ENCODE measurements around the gene DNAJB5.

DNAJB5 gene

GRCh38 chr9:34985311-34985899 is 4.1 kb upstream of the DNAJB5 start:
- peak; percentile 48 for DNase-seq

- peak; percentile 52 for DNase-seq
These were observed 3.0 kb upstream of the DNAJB5 start for GRCh38 chr9:34986540-34987047.

- no peak for DNase-seq
These were observed 2.2 kb upstream of the DNAJB5 start for GRCh38 chr9:34987160-34987901.

GRCh38 chr9:34988218-34989002 is 1.1 kb upstream of the DNAJB5 start:
- DNase-seq = peak; percentile 43

- peak; percentile 83 for DNase-seq
These were observed 546 bp downstream of the DNAJB5 start for GRCh38 chr9:34989946-34990635.

- DNase-seq = no peak
These were observed 1.5 kb downstream of the DNAJB5 start for GRCh38 chr9:34990908-34991606.

GRCh38 chr9:34991607-34992375 is 2.2 kb downstream of the DNAJB5 start:
- DNase-seq = no peak

GRCh38 chr9:34992376-34992951 is 2.9 kb downstream of the DNAJB5 start:
- DNase-seq = peak; percentile 48

- peak; percentile 85 for DNase-seq
These were observed 4.1 kb downstream of the DNAJB5 start for GRCh38 chr9:34993502-34994259.

GRCh38 chr9:34994260-34994899 is 4.8 kb downstream of the DNAJB5 start:
- peak; percentile 28 for DNase-seq

GRCh38 chr9:34994900-34995669 is 5.5 kb downstream of the DNAJB5 start:
- DNase-seq = no peak

- DNase-seq = no peak
These were observed 6.1 kb downstream of the DNAJB5 start for GRCh38 chr9:34995670-34996060.

- no peak for DNase-seq
These were observed 6.8 kb downstream of the DNAJB5 start for GRCh38 chr9:34996181-34996904.

- no peak for DNase-seq
These were observed 7.3 kb downstream of the DNAJB5 start for GRCh38 chr9:34996905-34997279.

GRCh38 chr9:34997379-34997781 is 7.8 kb downstream of the DNAJB5 start:
- DNase-seq = no peak

GRCh38 chr9:34998266-34998665 is 8.7 kb downstream of the DNAJB5 start:
- DNase-seq = no peak

- DNase-seq = no peak
These were observed 10.0 kb downstream of the DNAJB5 start for GRCh38 chr9:34999576-34999975.

GRCh38 chr9:35000535-35001284 is 11.2 kb downstream of the DNAJB5 start:
- no peak for DNase-seq

Measured in femur (tissue), 1 donor.